GM23338 (cell line): ENCODE data around the gene TUBA4B. TPM values are rescaled to one million over a fixed set of nuclear protein-coding genes. Genes with fewer than 3 reads are reported as not detected.

ENCODE experiments used
- ATAC-seq: fragments of 200-7000 bp; cut with Tn5 transposase; 3 replicates; pipeline ENCODE4 v1.9.1; 2020
- DNase-seq: peaks from one replicate; pipeline ENCODE4 v3.0.0-alpha.2; 2015; ENCODE audit warnings: low spot score
- H2AFZ ChIP-seq: fragments of 200-600 bp; sonication (generic); 2 replicates; pipeline ENCODE4 v1.8.0; 2016; ENCODE audit warnings: antibody characterized with exemption, mild to moderate bottlenecking, moderate library complexity
- H3F3A ChIP-seq: fragments of 200-600 bp; sonication (generic); replicated peaks from 2 replicates; pipeline ENCODE4 v1.8.0; 2017; ENCODE audit warnings: antibody characterized with exemption, mixed run types, low read depth
- H3K27ac ChIP-seq: fragments of 200-600 bp; sonication (generic); 2 replicates; pipeline ENCODE4 v1.6.1; 2016; ENCODE audit warnings: low read depth
- H3K27me3 ChIP-seq: fragments of 200-600 bp; sonication (generic); 2 replicates; pipeline ENCODE4 v1.8.0; 2016; ENCODE audit warnings: mild to moderate bottlenecking, mixed run types, moderate library complexity; ENCODE audit not compliant: insufficient read depth
- H3K36me3 ChIP-seq: fragments of 200-600 bp; sonication (generic); 2 replicates; pipeline ENCODE4 v1.8.0; 2016; ENCODE audit warnings: mild to moderate bottlenecking; ENCODE audit not compliant: insufficient read depth
- H3K4me1 ChIP-seq: fragments of 200-600 bp; sonication (generic); 2 replicates; pipeline ENCODE4 v1.8.0; 2016; ENCODE audit warnings: mild to moderate bottlenecking, moderate library complexity; ENCODE audit not compliant: insufficient read depth
- H3K4me2 ChIP-seq: fragments of 200-600 bp; sonication (generic); 2 replicates; pipeline ENCODE4 v1.7.1; 2017; ENCODE audit warnings: mixed run types
- H3K4me3 ChIP-seq: fragments of 200-600 bp; sonication (generic); 2 replicates; pipeline ENCODE4 v1.6.1; 2016; ENCODE audit warnings: mixed run types
- H3K79me2 ChIP-seq: fragments of 200-600 bp; sonication (generic); replicated peaks from 2 replicates; pipeline ENCODE4 v1.8.0; 2017; ENCODE audit warnings: mild to moderate bottlenecking; ENCODE audit not compliant: insufficient read depth
- H3K9me2 ChIP-seq: fragments of 200-600 bp; sonication (generic); 2 replicates; pipeline ENCODE4 v1.8.0; 2017; ENCODE audit not compliant: insufficient read depth
- H4K20me1 ChIP-seq: fragments of 200-600 bp; sonication (generic); replicated peaks from 2 replicates; pipeline ENCODE4 v1.8.0; 2017; ENCODE audit warnings: mild to moderate bottlenecking; ENCODE audit not compliant: insufficient read depth
- H3K27ac Mint-ChIP-seq: 2 replicates; pipeline ENCODE4 v1.8.0; 2020; ENCODE audit warnings: inconsistent platforms, mild to moderate bottlenecking, moderate library complexity, mixed read lengths
- H3K27me3 Mint-ChIP-seq: 3 replicates; pipeline ENCODE4 v1.8.0; 2022; ENCODE audit warnings: low read depth, mild to moderate bottlenecking, moderate library complexity, mixed read lengths, inconsistent platforms; ENCODE audit not compliant: insufficient read depth, poor library complexity
- H3K36me3 Mint-ChIP-seq: 3 replicates; pipeline ENCODE4 v1.8.0; 2021; ENCODE audit warnings: low read depth, mild to moderate bottlenecking, inconsistent platforms, moderate library complexity, mixed read lengths
- H3K4me1 Mint-ChIP-seq: 3 replicates; pipeline ENCODE4 v1.8.0; 2020; ENCODE audit warnings: mild to moderate bottlenecking, inconsistent platforms, mixed read lengths
- H3K4me3 Mint-ChIP-seq: 3 replicates; pipeline ENCODE4 v1.8.0; 2021; ENCODE audit warnings: moderate library complexity, mild to moderate bottlenecking, inconsistent platforms, mixed read lengths
- H3K9me3 Mint-ChIP-seq: 3 replicates; pipeline ENCODE4 v1.8.0; 2020; ENCODE audit warnings: moderate library complexity, mild to moderate bottlenecking, inconsistent platforms, mixed read lengths
- CREB1 ChIP-seq: fragments of 250-450 bp; sonication (Bioruptor Pico); IDR thresholded peaks from 2 replicates; pipeline ENCODE4 v1.5.0; 2020; ENCODE audit warnings: low read depth, mild to moderate bottlenecking, moderate library complexity
- EZH2 ChIP-seq: fragments of 200-600 bp; sonication (generic); IDR thresholded peaks from one replicate; pipeline ENCODE4 v1.8.0; 2017; ENCODE audit warnings: antibody characterized with exemption, mild to moderate bottlenecking, low read depth; ENCODE audit not compliant: unreplicated experiment
- EZH2phosphoT487 ChIP-seq: fragments of 200-600 bp; sonication (generic); IDR thresholded peaks from one replicate; pipeline ENCODE4 v1.8.1; 2018; ENCODE audit warnings: antibody characterized with exemption; ENCODE audit not compliant: unreplicated experiment
- JUNB ChIP-seq: IDR thresholded peaks from one replicate; pipeline ENCODE4 v1.6.1; 2016; ENCODE audit warnings: antibody characterized with exemption; ENCODE audit not compliant: unreplicated experiment
- NANOG ChIP-seq: IDR thresholded peaks from 2 replicates; pipeline ENCODE4 v1.6.1; 2016; ENCODE audit warnings: antibody characterized with exemption, borderline replicate concordance
- POLR2AphosphoS5 ChIP-seq: IDR thresholded peaks from 2 replicates; pipeline ENCODE4 v1.6.1; 2016; ENCODE audit warnings: antibody characterized with exemption, low read depth
- REST ChIP-seq: IDR thresholded peaks from one replicate; pipeline ENCODE4 v1.6.1; 2018; ENCODE audit warnings: antibody characterized with exemption; ENCODE audit not compliant: unreplicated experiment
- STAT1 ChIP-seq: IDR thresholded peaks from one replicate; pipeline ENCODE4 v1.6.1; 2016; ENCODE audit warnings: antibody characterized with exemption; ENCODE audit not compliant: unreplicated experiment
- ZNF114 ChIP-seq: fragments of 250-450 bp; sonication (Bioruptor Pico); IDR thresholded peaks from 2 replicates; pipeline ENCODE4 v1.5.0; 2020; ENCODE audit warnings: mild to moderate bottlenecking, moderate library complexity
- ZNF331 ChIP-seq: fragments of 250-450 bp; sonication (Bioruptor Pico); IDR thresholded peaks from 2 replicates; pipeline ENCODE4 v1.5.0; 2020; ENCODE audit warnings: low read depth, mild to moderate bottlenecking, moderate library complexity
- ZNF462 ChIP-seq: fragments of 250-450 bp; sonication (Bioruptor Pico); IDR thresholded peaks from 2 replicates; pipeline ENCODE4 v1.5.0; 2020; ENCODE audit warnings: mild to moderate bottlenecking, moderate library complexity
- polyA plus RNA-seq: library from polyadenylated mRNA; unstranded; fragments of >200 nt; fragmentation: Nextera tagmentation; extraction: Ambion mirVana; gene quantifications from 2 replicates; pipeline ENCODE4 v1.2.1, GENCODE V29; 2016
- total RNA-seq: library from RNA; depleted of rRNA; stranded (reverse); fragments of >200 nt; shearing (Covaris generic); gene quantifications from 2 replicates; pipeline ENCODE4 v1.2.3, GENCODE V29; 2014
- TF ChIP-seq, protein P1 (sequence below): IDR thresholded peaks from 2 replicates; pipeline ENCODE4 v1.6.1; 2016; ENCODE audit warnings: antibody characterized with exemption
- TF ChIP-seq, protein P2 (sequence below), 2 experiments: fragments of 200-600 bp in 1 of 2; sonication (generic) in 1 of 2; conservative IDR thresholded peaks; 2 replicates each; pipeline versions ENCODE4 v1.5.1 to v1.6.1; 2016 to 2017; ENCODE audit warnings: antibody characterized with exemption in 2 of 2, low read depth in 2 of 2, mild to moderate bottlenecking in 2 of 2, moderate library complexity in 1 of 2

TUBA4B gene
- total and polyA plus RNA-seq, 2 experiments from 2014 or later = 0.14 TPM; not detected in 1

DNA sequence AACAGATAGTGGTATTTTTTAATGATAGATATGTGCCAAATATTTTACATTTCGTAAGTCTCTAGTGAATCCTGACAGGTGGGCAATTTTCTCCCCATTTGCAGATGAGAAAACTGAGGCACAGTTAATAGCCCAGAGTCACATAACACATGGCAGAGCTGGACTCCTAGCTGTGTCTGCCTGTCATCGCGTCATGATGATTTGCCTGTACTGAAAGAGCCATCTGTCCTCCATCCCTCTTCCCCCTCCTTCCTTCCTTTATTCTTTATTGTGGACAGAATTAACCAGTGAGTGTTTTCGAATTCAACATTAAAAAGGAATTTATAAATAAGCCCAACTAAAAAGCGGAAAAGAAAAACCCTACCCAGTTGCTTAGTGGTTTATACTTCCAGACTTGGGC, 29.3 kb downstream of the TUBA4B start:
- Mint-ChIP-seq H3K4me1 (peaks cover 38% of the 10 kb centered on the region), H3K9me3 (no peaks in the 10 kb centered on the region), H3K27ac (no peak overlapping the region), H3K36me3 (peaks cover 11% of the 10 kb centered on the region; the same call in 2 of the 3 replicates), H3K4me3 (no peak overlapping the region), H3K27me3 (peaks cover 12% of the 10 kb centered on the region)
- Histone ChIP-seq H3K4me3 (no peak overlapping the region), H3K79me2 (no peaks in the 10 kb centered on the region), H3K27ac (no peak overlapping the region), H3F3A (no peaks in the 10 kb centered on the region), H4K20me1 (no peaks in the 10 kb centered on the region; the same call in 1 of the 2 replicates), H3K4me1 (peaks cover 22% of the 10 kb centered on the region), H3K9me2 (no peaks in the 10 kb centered on the region), H3K4me2 (no peak overlapping the region), H3K27me3 (no peaks in the 10 kb centered on the region), H3K36me3 (no peaks in the 10 kb centered on the region; the same call in 1 of the 2 replicates), H2AFZ (no peak overlapping the region)
- no peak for TF ChIP-seq STAT1
- TF ChIP-seq NANOG = no peak
- no peak for TF ChIP-seq REST
- TF ChIP-seq ZNF114 (CRISPR knock-in tag) = no peak
- TF ChIP-seq POLR2AphosphoS5 = no peak
- TF ChIP-seq JUNB = no peak
- no peak for TF ChIP-seq ZNF462
- no peak for TF ChIP-seq EZH2
- no peak for TF ChIP-seq CREB1 (CRISPR knock-in tag)
- TF ChIP-seq, protein P1, sequence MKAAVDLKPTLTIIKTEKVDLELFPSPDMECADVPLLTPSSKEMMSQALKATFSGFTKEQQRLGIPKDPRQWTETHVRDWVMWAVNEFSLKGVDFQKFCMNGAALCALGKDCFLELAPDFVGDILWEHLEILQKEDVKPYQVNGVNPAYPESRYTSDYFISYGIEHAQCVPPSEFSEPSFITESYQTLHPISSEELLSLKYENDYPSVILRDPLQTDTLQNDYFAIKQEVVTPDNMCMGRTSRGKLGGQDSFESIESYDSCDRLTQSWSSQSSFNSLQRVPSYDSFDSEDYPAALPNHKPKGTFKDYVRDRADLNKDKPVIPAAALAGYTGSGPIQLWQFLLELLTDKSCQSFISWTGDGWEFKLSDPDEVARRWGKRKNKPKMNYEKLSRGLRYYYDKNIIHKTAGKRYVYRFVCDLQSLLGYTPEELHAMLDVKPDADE = no peak
- TF ChIP-seq, protein P2, sequence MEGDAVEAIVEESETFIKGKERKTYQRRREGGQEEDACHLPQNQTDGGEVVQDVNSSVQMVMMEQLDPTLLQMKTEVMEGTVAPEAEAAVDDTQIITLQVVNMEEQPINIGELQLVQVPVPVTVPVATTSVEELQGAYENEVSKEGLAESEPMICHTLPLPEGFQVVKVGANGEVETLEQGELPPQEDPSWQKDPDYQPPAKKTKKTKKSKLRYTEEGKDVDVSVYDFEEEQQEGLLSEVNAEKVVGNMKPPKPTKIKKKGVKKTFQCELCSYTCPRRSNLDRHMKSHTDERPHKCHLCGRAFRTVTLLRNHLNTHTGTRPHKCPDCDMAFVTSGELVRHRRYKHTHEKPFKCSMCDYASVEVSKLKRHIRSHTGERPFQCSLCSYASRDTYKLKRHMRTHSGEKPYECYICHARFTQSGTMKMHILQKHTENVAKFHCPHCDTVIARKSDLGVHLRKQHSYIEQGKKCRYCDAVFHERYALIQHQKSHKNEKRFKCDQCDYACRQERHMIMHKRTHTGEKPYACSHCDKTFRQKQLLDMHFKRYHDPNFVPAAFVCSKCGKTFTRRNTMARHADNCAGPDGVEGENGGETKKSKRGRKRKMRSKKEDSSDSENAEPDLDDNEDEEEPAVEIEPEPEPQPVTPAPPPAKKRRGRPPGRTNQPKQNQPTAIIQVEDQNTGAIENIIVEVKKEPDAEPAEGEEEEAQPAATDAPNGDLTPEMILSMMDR (conservative IDR thresholded peaks at IDR 0.05; ENCODE audit: low read depth in 2 of 2) = no peak
- TF ChIP-seq EZH2phosphoT487 = no peak
- TF ChIP-seq ZNF331 (CRISPR knock-in tag) = no peak
- no peak for ATAC-seq
- DNase-seq = no peak
